Esophagus (tissue), 2 donors: ENCODE data around the gene MLN. TPM values are rescaled to one million over a fixed set of nuclear protein-coding genes. Genes with fewer than 3 reads are reported as not detected.
A peak's percentile ranks its signal among the peaks of the same experiment; 100 is the strongest.

ENCODE experiments used
- H3K27ac ChIP-seq, 2 donors: one replicate each; pipeline ENCODE4 v1.5.1; 2013; ENCODE audit warnings: low read depth in 2 of 2, mild to moderate bottlenecking in 2 of 2, inconsistent platforms in 1 of 2, low read length in 1 of 2, moderate library complexity in 1 of 2
- H3K27me3 ChIP-seq, 2 donors: one replicate each; pipeline ENCODE4 v1.6.1; 2013; ENCODE audit warnings: low read length in 2 of 2, control low read depth in 1 of 2, mild to moderate bottlenecking in 1 of 2; ENCODE audit not compliant: insufficient read depth in 2 of 2, control insufficient read depth in 1 of 2
- H3K36me3 ChIP-seq, 2 donors: one replicate each; pipeline ENCODE4 v1.6.1; 2013; ENCODE audit warnings: low read length in 1 of 2; ENCODE audit not compliant: control insufficient read depth in 2 of 2, insufficient read depth in 2 of 2
- H3K4me1 ChIP-seq, 2 donors: one replicate each; pipeline ENCODE4 v1.6.1; 2013; ENCODE audit warnings: low read length in 1 of 2; ENCODE audit not compliant: control insufficient read depth in 2 of 2, insufficient read depth in 2 of 2
- H3K4me3 ChIP-seq, 2 donors: one replicate each; pipeline ENCODE4 v1.5.1; 2013; ENCODE audit warnings: low read length in 2 of 2, mild to moderate bottlenecking in 2 of 2, low read depth in 1 of 2, moderate library complexity in 1 of 2
- H3K9me3 ChIP-seq, 2 donors: one replicate each; pipeline ENCODE4 v1.6.1; 2013; ENCODE audit warnings: mild to moderate bottlenecking in 2 of 2, low read depth in 1 of 2, low read length in 1 of 2, moderate library complexity in 1 of 2; ENCODE audit not compliant: control insufficient read depth in 2 of 2, insufficient read depth in 1 of 2
- WGBS, 2 donors: extraction: QIAGEN DNeasy Blood & Tissue Kit; methylation state at CpG; one replicate each; pipeline ENCODE4 v1.1.7; 2013; 5-methylcytosine and 5-hydroxymethylcytosine counted together
- polyA plus RNA-seq, 2 donors: library from polyadenylated mRNA; stranded (reverse); fragments of 200-250 nt; gene quantifications; one replicate each; pipeline ENCODE4 v1.2.3, GENCODE V29; 2013
- donor health status: healthy with polysubstance abuse.
- donor health status: Bipolar disorder and iron deficiency.

MLN gene
- polyA plus RNA-seq, 2 donors: not detected

DNA sequence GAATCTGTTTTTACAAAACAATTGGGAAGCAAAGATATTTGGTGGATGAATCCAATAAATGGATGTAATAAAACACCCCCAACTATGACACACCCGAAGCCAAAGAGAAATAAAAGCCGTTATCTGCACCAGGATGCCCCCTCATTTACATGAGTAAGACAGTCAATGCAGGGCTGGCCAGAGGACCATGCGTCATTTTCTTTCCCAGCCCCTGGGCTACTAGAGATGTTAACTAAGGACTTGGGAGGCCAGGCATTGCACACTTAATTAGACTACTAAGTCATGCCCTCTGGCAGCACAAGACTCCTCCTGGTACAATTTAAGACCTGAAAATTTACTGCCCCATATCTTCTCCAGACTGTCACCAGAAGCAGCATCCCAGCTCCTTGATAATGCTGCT, 18.0 kb downstream of the MLN start:
- WGBS, 2 donors: 58 to 60% methylated on average over 3 of the region's 3 CpGs
- Histone ChIP-seq H3K4me1 (peaks cover 0 to 12% of the 10 kb centered on the region in 2 donors), H3K27ac (no peak overlapping the region), H3K36me3 (peaks cover 8 to 36% of the 10 kb centered on the region in 2 donors), H3K9me3 (no peaks in the 10 kb centered on the region), H3K4me3 (no peak overlapping the region), H3K27me3 (no peaks in the 10 kb centered on the region)

DNA sequence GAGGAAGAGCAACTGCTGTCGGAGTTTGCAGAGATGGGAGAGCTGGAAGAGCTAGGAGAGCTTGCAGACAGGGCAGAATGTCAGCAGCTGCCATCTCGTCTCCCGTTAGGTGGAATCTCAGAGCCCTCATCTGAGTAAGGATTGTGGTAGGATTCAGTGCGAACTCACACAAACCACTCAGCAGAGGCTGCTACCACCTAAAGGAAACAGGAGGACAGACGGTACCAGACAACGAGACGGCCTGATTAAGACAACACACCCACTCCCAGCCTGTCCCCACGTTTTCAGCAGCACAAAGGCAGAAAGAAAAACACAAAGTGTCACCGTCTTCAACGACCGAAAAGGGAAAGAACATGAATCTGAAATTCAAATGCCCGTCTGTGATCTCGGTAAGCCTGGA, 19.0 kb downstream of the MLN start:
- WGBS, 2 donors: 81 to 82% methylated on average over 13 of the region's 13 CpGs
- Histone ChIP-seq H3K4me3 (no peak overlapping the region), H3K36me3 (peaks cover 8 to 46% of the 10 kb centered on the region in 2 donors), H3K27ac (peak overlapping the region in 1 of 2 donors; percentile 58), H3K9me3 (no peaks in the 10 kb centered on the region), H3K27me3 (no peaks in the 10 kb centered on the region), H3K4me1 (peaks cover 0 to 12% of the 10 kb centered on the region in 2 donors)

DNA sequence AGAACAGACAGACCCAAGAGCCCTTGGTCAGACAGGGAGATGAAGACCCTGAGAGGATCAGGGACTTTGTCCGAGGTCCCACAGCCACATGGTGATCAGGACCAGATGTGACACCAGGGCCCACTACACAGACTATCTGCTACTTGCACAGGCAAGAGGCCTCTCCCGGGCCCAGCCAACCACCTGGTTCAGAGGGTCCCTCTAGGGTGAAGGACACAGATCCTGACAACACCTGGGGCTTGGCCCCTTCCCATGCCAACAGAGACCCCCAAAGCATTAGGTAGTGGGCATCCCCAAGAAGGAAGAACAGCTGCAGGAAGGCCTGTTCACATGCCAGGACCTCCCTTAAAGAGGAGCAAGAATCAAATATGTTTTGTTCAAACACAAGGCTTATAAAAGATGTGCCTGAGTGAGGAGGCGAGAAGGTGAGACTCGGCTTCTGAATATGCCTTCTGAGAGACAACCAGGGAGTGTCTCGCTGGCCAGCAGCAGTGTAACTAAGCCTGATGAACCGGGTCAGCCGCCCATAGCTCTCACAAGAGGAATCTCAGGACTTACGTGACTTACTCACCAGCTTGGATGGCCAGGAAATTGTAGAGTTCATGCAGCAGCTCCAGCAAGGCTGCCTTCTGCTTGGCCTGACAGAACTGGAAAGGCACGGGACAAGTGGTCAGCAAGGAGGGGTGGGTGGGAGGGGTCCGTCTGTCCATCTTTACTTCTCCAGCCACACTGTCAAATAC, 19.9 kb downstream of the MLN start:
- H3K4me3 ChIP-seq: no peak overlapping the region
- peaks cover 0 to 8% of the 10 kb centered on the region in 2 donors for H3K4me1 ChIP-seq
- no peaks in the 10 kb centered on the region for H3K9me3 ChIP-seq
- H3K36me3 ChIP-seq: peaks cover 14 to 54% of the 10 kb centered on the region in 2 donors
- no peaks in the 10 kb centered on the region for H3K27me3 ChIP-seq
- peak overlapping the region in 1 of 2 donors; percentile 56 for H3K27ac ChIP-seq
- 85 to 86% methylated on average over 10 of the region's 10 CpGs for WGBS, 2 donors

DNA sequence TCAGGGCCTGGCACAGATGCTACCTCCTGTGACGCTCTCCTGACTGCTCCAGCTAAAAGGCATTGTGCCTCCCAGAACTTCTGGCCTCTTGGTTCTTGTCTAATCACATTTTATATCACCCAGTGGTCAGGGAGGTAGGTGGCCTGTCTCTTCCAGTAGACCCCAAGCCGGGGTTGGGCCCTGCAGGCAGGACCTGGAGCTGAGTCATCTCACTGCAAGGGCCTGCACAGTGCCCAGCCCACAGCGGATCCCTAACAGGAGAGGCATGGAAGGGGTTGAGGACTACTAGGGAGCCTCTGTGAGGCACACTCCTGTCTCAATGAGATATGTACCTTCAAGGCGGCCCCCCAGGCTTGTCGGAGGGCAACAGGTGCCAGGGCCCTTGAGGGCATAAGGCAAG, 21.2 kb downstream of the MLN start:
- H3K27me3 ChIP-seq: no peaks in the 10 kb centered on the region
- H3K4me1 ChIP-seq: peaks cover 0 to 8% of the 10 kb centered on the region in 2 donors
- no peaks in the 10 kb centered on the region for H3K9me3 ChIP-seq
- H3K4me3 ChIP-seq: no peak overlapping the region
- H3K36me3 ChIP-seq: peaks cover 26 to 67% of the 10 kb centered on the region in 2 donors
- peak overlapping the region in 1 of 2 donors; percentile 26 for H3K27ac ChIP-seq
- 94 to 95% methylated on average over 5 of the region's 5 CpGs for WGBS, 2 donors

DNA sequence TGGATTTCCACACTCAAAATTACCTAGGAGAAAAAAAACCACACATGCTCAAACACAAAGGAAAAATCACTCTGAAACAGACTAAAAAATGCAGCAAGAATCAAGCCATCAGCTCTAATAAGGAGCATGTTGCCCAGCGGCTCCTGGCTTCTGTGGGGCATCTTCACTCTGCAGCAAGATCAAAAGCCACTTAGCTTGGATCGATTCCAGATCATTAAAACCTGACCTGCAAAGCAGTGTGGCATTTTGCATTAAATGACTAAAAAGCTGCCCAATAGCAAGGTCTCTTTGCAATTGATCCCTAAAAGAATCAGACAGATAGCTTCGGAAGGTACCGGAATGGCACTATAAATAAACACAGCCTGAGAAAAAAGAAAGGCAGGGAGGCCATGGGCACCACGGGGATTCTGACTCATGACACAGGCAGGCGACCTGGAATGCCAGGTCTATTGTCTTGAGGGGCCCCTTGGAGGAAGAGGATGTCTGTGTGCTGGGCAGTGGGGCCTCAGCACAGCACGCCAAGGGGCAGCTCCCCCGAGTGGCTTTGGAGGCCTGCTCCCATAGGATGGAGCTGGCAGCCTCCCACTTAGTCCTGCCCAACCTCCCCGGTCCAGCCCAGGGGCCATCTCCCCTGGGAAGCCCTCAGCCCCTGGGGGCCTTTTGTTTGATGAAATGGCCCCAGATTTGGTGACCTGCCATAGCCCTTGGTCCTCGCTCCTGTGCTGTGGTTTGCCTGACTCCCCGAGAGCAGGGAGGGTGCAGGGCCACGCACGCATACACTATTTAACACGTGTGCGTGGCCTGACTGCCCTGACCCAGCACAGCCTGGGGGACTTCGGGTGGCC, 22.4 kb downstream of the MLN start:
- H3K4me1 ChIP-seq: peaks cover 0 to 8% of the 10 kb centered on the region in 2 donors
- 66 to 75% methylated on average over 16 of the region's 16 CpGs for WGBS, 2 donors
- H3K27me3 ChIP-seq: no peaks in the 10 kb centered on the region
- H3K36me3 ChIP-seq: peaks cover 36 to 79% of the 10 kb centered on the region in 2 donors
- H3K9me3 ChIP-seq: no peaks in the 10 kb centered on the region
- H3K27ac ChIP-seq: no peak overlapping the region
- H3K4me3 ChIP-seq: no peak overlapping the region

DNA sequence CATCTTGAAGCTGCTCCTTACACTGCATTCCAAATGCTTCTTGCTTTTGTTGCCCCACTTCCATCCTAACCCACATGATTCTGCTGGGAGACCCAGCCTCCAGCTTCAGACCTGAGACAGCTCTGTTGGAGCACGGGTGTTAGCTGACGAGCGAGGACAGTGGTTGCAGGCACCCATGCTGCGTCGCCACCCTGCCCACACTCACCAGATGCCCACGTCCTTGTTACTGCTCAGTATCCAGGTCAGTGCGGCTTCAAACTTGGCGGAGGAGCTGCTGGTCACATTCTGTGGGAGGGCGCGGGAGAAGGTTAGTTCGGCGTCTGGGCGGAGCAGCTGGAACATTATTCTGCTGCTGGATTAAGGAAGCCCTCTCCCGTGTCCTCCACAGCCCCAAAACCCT, 23.9 kb downstream of the MLN start:
- Histone ChIP-seq H3K4me1 (peaks cover 0 to 6% of the 10 kb centered on the region in 2 donors), H3K36me3 (peaks cover 43 to 86% of the 10 kb centered on the region in 2 donors), H3K9me3 (no peaks in the 10 kb centered on the region), H3K27ac (no peak overlapping the region), H3K4me3 (no peak overlapping the region), H3K27me3 (no peaks in the 10 kb centered on the region)
- WGBS, 2 donors: 86 to 88% methylated on average over 14 of the region's 14 CpGs

DNA sequence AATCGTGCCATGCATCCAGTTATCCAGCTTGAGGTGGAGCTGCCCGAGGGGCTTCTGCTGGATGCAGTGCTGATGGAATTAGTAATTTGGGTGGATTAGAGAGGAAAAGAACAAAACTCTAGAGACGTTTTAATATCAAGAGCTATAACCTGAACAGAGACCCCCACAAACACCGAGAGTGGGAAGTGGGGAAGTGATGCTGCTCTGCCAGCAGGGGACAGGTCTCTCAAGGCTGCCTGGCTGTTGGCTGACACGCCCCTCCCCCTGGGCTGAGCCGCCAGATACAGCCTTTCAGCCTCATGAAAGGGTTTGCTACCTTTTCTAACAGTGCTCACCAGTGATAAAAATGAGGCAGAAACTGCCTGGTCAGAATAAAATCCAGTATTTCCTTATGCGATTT, 24.5 kb downstream of the MLN start:
- no peak overlapping the region for H3K27ac ChIP-seq
- WGBS, 2 donors: 84 to 92% methylated on average over 7 of the region's 7 CpGs
- no peaks in the 10 kb centered on the region for H3K27me3 ChIP-seq
- no peaks in the 10 kb centered on the region for H3K9me3 ChIP-seq
- H3K4me3 ChIP-seq: no peak overlapping the region
- H3K4me1 ChIP-seq: peaks cover 0 to 2% of the 10 kb centered on the region in 2 donors
- H3K36me3 ChIP-seq: peaks cover 43 to 85% of the 10 kb centered on the region in 2 donors

DNA sequence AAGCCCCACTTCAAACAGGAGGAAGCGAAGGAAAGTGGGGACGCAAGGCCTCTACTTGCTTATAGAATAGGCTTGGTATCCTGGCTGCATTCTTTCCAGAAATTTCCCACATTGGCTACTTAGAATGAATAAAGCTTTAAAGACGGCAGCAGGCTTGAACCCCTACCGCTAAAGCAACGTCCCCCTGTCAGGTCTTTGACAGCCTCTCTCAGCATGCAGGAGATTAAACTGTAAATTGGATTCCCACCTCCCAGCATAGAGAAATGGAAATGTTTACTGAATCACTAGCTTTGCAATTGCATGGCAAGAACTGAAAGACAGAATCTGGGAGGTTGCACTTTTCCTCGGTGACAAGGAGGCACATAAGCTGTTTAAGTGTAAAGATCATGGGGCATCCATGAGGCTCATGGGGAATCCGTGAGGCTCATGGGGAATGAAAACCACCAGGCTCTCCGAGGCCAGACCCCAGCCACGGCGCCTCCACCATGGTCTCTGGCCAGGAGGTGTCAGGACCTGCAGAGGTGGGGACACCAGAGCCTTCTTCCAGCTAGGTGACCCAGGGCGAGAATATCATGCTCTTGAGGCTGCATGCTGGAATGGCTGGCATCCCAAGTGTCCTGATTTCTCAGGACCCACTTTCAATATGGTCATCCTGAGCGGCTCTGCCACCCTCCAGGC, 25.2 kb downstream of the MLN start:
- 87 to 90% methylated on average over 12 of the region's 12 CpGs for WGBS, 2 donors

More for the DNA sequence above, 25.2 kb downstream of the MLN start:
- Histone ChIP-seq H3K27me3 (no peaks in the 10 kb centered on the region), H3K36me3 (peaks cover 41 to 82% of the 10 kb centered on the region in 2 donors), H3K9me3 (no peaks in the 10 kb centered on the region), H3K4me3 (no peak overlapping the region), H3K4me1 (peaks cover 0 to 2% of the 10 kb centered on the region in 2 donors), H3K27ac (no peak overlapping the region)
